ENCODE measurements around the gene PANX3.
"Not testable (repeated sequence)": the region's sequence is repeated elsewhere in the genome, so short reads cannot be mapped to it uniquely, and the experiment has no call there.

Gene PANX3, protein sequence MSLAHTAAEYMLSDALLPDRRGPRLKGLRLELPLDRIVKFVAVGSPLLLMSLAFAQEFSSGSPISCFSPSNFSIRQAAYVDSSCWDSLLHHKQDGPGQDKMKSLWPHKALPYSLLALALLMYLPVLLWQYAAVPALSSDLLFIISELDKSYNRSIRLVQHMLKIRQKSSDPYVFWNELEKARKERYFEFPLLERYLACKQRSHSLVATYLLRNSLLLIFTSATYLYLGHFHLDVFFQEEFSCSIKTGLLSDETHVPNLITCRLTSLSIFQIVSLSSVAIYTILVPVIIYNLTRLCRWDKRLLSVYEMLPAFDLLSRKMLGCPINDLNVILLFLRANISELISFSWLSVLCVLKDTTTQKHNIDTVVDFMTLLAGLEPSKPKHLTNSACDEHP

GRCh38 chr11:124611064-124611463 is at the start of gene PANX3:
TSS of gene PANX3 (plus strand) at chr11:124611428. CDS start at chr11:124611557, 129 bp downstream.
- DNase-seq, result no peak

DNA sequence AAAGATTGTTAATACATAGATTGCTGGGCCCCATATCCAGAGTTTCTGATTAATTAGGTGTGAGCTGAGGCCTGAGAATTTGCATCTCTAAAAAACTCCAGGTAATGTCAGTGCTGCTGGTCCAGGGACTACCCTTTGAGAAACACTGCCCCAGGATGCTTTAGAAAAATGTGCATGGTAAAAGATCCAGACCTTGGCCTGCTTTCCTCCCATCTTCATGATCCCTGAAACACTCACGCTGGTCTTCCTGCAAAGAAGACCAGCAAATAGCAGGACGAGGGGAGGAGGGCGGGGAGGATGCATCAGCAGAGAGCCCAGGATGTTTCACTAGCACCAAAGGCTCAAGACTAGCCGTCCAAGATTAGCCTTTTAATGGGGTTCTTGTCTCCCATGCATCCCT is 41.5 kb upstream of the PANX3 start, which contains the start of gene OR8A1:
Gene OR8A1, plus strand, starts transcription at position 301 of the 400 bp plus-strand sequence. CDS start 123 bp downstream, outside the sequence.
- DNase-seq, result no peak

GRCh38 chr11:124570160-124570559 is 41.1 kb upstream of the PANX3 start:
- no peak for DNase-seq

GRCh38 chr11:124577716-124578427 is 33.4 kb upstream of the PANX3 start:
- DNase-seq, result no peak

DNA sequence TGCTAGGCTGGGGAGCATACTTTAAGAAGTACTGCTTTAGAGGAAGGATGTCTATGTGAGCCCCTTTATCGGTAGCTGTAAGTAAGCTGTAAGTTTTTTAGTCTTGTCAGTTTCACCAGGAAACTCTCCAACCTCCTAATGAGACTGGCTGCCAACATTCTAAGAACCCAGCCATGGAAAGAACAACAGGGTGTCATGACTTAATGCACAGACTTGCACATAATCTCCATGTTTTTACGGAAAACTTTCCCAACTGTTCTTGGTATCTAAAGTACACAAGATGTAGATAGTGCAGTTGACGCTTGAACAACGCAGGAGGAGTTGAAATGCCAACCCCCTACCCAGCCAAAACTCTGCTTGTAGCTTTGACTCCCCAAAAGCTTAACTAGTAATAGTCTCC is 32.5 kb upstream of the PANX3 start:
- DNase-seq, result no peak

- no peak for DNase-seq
Measured at GRCh38 chr11:124581817-124582216, 29.4 kb upstream of the PANX3 start.

- no peak for DNase-seq
Measured at GRCh38 chr11:124582565-124582964, 28.7 kb upstream of the PANX3 start.

DNA sequence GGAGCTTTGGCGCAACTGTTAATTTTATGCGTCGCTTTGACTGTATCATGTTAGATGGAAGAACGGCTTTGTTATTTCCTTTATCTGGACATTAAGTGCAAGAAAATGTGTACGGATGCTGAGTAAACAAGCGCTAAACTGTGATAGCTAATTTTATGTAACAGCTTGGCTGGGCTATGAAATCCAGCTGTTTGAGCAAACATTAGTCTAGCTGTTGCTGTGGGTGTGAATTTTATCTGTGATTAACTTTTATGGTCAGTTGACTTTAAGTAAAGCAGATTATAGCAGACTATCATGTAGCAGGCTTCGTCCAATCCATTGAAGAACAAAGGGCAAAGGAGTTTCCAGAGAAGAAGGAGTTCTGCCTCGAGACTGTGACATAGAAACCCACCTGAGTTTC is 27.4 kb upstream of the PANX3 start:
- DNase-seq, result no peak

DNA sequence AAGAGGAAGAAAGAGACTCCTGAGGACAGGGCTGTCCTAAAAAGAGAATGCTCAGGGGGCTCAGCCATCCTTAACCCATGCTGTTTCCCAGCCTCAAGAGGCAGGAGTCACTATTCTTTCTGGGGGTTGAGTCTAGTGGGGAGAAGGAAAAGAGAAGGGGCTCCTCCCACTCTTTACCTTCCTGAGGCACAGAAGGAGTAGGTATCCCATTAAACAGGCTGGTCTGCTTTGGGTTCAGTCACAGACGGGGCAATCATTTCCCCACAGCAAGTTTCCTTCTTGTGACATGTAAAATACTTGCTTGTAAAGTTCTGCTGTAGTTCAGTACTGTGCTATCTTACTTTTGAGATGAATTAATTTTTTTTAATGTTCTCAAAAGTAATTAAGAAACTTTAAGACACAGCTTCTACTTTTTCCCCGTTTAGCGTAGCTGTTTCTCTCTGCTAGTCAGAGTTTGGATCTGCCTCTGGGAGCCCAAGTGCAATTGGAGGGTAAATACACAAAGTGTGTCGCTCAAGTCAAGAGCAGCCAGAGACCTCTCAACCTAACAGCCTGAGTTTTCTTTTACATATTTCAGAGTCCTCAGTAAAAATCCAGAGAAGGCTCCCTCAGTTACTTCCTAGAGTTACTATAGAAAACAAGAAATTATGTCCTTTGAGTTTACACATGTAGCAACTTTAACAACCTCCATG is 26.4 kb upstream of the PANX3 start:
- DNase-seq, result no peak

DNA sequence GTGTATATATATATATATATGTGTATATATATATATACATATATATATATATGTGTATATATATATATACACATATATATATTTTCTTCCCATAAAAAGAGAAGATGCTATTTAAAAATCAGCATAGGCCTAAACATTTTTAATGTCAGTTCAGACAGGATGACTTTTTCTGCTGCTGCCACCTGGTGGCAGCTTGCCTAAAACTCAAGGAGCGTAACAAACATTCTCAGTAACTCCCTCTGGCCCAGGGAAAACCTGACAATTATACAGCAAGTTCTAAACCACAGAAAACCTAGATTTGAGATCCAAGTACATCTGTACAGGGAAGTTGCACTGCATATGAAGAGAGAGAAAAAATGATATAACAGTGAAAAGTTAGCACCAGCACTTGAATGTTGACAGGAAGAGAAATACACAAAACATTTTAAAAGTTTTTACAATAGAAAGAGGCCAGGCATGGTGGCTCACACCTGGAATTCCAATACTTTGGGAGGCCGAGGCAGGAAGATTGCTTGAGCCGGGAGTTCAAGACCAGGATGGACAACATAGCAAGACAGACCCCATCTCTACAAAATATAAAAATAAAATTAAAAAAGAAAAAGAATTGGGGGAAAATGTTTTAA is 24.9 kb upstream of the PANX3 start:
- DNase-seq, result no peak

DNA sequence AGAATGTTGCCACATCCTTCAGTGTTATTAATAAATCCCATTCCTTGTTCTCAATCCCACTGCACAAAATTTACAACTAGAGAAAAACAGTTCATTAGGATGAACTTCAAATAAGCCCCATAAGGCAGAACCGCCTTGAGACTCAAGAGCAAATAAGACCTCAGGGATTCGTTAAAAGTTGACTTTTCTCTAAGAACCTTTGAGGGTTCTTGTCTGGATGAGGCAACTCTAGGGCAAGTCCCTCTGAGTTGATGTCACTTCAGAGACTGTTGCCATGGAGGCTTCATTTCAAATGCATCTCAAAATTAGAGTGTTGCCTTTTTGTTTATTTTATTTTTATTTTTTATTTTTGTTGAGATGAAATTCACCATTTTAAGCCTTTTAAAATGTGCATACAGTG is 19.8 kb upstream of the PANX3 start:
- no peak for DNase-seq

GRCh38 chr11:124592627-124593026 is 18.6 kb upstream of the PANX3 start:
- DNase-seq, result no peak

DNA sequence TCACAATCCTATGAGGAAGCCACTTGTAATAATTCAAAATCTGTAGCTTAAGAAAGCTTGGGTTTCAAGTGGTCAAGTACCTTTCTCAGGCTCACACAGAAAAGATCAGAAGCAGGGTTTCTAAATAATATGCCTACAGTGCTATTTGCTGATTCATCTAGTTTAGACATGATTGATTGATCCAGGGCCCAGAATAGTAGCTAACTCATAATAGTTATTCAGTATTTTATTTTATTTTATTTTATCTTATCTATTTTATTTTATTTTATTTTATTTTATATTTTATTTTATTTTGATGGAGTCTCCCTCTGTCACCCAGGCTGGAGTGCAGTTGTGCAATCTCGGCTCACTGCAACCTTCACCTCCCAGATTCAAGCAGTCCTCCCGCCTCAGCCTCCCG is 15.9 kb upstream of the PANX3 start:
- no peak for DNase-seq

DNA sequence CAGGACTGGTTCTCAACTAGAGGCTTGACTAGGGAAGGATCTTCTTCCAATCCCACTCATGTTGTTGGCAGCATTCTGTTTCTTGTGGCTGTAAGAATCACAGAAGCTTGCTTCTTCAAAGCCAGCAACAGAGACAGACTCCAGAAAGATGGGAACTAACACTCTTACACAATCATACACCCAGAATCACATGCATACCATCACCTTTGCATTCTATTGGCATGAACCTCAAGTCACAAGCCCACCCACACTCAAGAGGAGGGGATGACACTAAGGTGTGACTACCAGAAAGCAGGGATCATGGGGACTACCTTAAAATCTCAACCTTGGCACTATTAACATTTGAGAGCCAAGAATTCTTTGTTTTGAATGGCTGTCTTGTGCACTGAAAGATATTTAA is 13.6 kb upstream of the PANX3 start:
- no peak for DNase-seq

DNA sequence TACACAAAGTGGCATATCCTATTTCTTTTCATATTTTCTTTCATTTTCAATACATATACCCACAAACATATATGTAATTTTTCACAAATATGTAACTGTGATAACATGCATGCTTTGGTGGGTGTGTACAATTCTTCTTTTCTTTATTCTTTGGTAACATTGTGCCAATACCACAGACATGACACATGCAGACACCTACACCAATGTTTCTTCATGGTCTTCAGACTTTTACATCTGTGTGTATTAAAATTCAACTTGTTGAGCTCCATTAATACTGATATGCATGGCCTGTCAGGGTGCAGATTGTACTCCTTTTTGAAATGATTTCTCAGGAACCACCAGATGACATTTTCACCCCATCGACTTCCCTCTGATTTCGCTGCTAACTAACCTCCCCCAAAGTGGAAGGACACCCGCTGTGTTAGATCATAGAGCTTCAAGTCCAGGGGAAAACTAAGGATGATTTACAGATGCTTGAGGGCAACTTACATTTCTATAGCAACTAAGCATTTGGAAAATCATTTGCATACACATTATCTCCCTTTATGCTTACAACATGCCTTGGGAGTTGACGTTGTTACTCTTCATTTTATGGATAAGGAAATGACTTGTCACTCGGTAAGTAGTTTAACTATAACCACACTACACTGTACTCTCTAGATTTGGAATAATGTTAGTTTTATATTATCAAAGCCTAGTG is 10.5 kb upstream of the PANX3 start:
- no peak for DNase-seq

DNA sequence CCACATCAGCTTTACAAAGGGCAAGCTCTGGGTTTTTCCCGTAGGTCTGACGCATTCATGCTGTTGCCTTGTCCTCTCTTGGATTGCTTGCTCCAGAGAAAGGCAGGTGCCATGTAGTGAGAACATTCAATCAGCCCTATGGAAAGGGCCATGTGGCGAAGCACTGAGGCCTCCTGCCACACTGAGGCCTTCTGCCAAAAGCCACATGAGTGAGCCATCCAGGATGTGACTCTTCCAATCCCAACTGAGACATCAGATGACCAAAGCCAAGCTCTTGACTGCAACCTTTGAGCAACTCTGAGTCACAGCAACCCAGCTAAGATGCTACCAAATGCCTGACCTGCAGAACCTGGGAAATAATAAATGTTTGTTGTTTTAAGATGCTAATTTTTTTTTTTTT is 9.0 kb upstream of the PANX3 start:
- DNase-seq, result no peak

GRCh38 chr11:124602723-124603122 is 8.5 kb upstream of the PANX3 start:
- not testable (repeated sequence) for DNase-seq

DNA sequence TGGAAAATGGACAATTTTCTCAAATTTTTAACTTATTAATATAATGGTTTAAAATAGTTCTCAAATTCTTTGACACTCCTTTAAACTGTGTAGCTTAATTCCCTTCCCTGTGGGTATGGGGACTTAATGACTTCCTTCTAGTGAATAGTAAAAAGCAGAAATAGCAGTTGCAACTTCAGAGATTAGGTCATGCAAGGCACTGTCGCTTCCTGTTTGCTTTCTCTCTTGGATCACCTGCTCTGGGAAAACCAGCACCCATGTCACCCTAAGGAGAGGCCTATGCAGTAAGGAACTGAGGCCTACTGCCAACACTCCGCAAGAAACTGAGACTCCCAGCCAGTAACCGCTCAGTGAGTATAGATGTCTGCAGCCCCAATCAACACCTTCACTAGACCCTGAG is 5.5 kb upstream of the PANX3 start:
- DNase-seq, result no peak

DNA sequence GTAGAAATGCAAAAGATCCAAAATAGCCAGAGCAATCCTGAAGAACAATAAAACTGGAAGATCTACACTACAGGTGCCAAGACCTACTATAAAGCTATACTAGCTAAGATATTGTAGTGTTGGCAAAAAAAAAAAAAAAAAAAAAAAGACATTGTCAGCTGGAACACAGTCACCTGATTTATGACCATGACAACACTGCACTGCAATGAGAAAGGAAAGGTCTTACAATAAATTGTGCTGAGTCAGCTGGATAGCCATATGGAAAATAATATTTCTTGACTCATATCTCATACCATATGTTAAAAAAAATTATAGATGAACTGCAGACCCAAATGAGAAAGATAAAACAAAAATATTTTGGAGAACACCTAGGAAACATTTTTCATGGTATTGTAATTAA is 3.1 kb upstream of the PANX3 start:
- DNase-seq, result no peak

- no peak for DNase-seq
Measured at GRCh38 chr11:124610295-124610694, 933 bp upstream of the PANX3 start.

- DNase-seq, result no peak
Measured at GRCh38 chr11:124612045-124612444, 817 bp downstream of the PANX3 start.

DNA sequence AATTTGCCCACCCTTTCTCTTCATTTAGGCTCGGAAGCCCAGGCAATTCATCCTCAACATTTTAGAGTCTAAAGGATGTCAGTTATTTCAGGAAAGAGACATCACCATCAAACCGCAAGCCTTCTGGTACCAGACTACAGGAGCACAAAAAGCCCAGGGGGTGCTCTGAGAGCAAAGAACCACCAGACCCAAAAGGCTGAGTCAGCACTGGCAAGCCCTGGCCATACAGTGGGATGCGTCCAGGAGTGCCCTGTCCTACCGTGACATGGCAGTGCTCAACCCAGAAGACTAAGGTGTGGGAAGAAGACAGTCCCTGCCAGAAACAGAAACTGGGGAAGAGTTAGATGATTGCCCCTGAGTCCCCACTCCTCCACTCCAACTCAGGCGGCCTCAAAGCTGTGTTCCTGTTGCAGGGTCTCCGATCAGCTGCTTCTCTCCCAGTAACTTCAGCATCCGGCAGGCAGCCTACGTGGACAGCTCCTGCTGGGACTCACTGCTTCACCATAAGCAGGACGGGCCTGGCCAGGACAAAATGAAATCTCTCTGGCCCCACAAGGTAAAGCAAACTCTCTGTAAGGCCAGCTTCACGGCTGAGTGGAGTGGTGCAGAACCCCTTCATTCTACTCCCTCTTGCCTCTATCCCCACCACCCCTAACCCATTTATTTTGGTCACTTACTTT is 1.5 kb downstream of the PANX3 start:
- no peak for DNase-seq

Data from NCI-H187 treated with DMSO at 0.1 percent for 48 hours (cell line).